ENCODE data around the gene CNPY4. TPM values are rescaled to one million over a fixed set of nuclear protein-coding genes. Genes with fewer than 3 reads are reported as not detected.

The CNPY4 gene
- total RNA-seq, 4 donors from 2014 or later = 3.8 to 8.4 (median 6.5) TPM

GRCh38 chr7:100107890-100108289 lies 11.5 kb upstream of the CNPY4 start:
- no peak for TF ChIP-seq POLR2A (IDR thresholded peaks at IDR 0.05)
- no peak for TF ChIP-seq CTCF (IDR thresholded peaks at IDR 0.05)
- intact Hi-C loops (cut with DNase I; ENCODE audit: low total_unique reads) = no loop called here
- no peak overlapping the region for H3K4me3 ChIP-seq (ENCODE audit: low read depth, poor library complexity, severe bottlenecking)
- no peak for DNase-seq (ENCODE audit: low spot score in 2 of 2)
- WGBS, 2 donors = 84 to 85% methylated on average over 11 of the region's 11 CpGs

- TF ChIP-seq POLR2A (IDR thresholded peaks at IDR 0.05) (no peak), CTCF (IDR thresholded peaks at IDR 0.05) (no peak)
- no peak overlapping the region for H3K4me3 ChIP-seq (ENCODE audit: low read depth, poor library complexity, severe bottlenecking)
- WGBS, 2 donors = 81 to 88% methylated on average over 12 of the region's 12 CpGs
- no peak for DNase-seq (ENCODE audit: low spot score in 2 of 2)
- intact Hi-C loops (cut with DNase I; ENCODE audit: low total_unique reads) = no loop called here
Measured at GRCh38 chr7:100109521-100110163, 9.8 kb upstream of the CNPY4 start.

- 88 to 92% methylated on average over 7 of the region's 7 CpGs for WGBS, 2 donors
- intact Hi-C loops (cut with DNase I; ENCODE audit: low total_unique reads) = no loop called here
- H3K4me3 ChIP-seq (ENCODE audit: low read depth, poor library complexity, severe bottlenecking) = no peak overlapping the region
- DNase-seq (ENCODE audit: low spot score in 2 of 2) = no peak
- TF ChIP-seq CTCF (IDR thresholded peaks at IDR 0.05) = no peak
- TF ChIP-seq POLR2A (IDR thresholded peaks at IDR 0.05) = no peak
Measured at GRCh38 chr7:100111156-100111555, 8.3 kb upstream of the CNPY4 start.

DNA sequence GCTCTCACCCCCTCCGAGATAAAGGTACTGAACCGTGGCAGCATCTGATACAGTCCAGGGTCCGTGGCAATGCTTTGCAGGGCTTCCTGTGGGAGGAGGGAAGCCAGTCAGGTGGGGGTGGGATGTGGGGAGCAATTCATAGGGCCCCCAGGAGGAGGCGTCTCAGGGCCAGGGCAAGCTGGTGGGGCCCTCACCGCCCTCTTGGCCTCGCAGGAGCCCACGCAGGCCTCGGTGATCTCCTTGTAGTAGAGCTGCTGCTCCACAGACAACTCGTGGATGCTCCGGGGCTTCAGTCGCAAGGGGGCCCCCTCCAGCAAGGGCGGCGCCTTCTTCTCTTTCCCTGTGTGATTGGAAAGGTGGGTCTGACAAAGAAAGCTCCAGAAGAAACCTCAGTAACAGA lies 7.5 kb upstream of the CNPY4 start:
- 92% methylated on average over 11 to 12 of the region's 13 CpGs for WGBS, 2 donors
- TF ChIP-seq CTCF (IDR thresholded peaks at IDR 0.05) = no peak
- no peak for TF ChIP-seq POLR2A (IDR thresholded peaks at IDR 0.05)
- intact Hi-C loops (cut with DNase I; ENCODE audit: low total_unique reads) = no loop called here
- DNase-seq (ENCODE audit: low spot score in 2 of 2) = no peak
- H3K4me3 ChIP-seq (ENCODE audit: low read depth, poor library complexity, severe bottlenecking) = no peak overlapping the region

GRCh38 chr7:100115026-100115425 lies 4.4 kb upstream of the CNPY4 start:
- no peak for TF ChIP-seq CTCF (IDR thresholded peaks at IDR 0.05)
- TF ChIP-seq POLR2A (IDR thresholded peaks at IDR 0.05) = no peak
- no peak for DNase-seq (ENCODE audit: low spot score in 2 of 2)
- no peak overlapping the region for H3K4me3 ChIP-seq (ENCODE audit: low read depth, poor library complexity, severe bottlenecking)
- WGBS, 2 donors = 84 to 92% methylated on average over 7 of the region's 7 CpGs
- intact Hi-C loops (cut with DNase I; ENCODE audit: low total_unique reads) = no loop called here
